ENCODE results near the gene ZNF74. TPM values are rescaled to one million over a fixed set of nuclear protein-coding genes. Genes with fewer than 3 reads are reported as not detected.

The ZNF74 gene
- polyA plus RNA-seq, 1 donor from 2014 or later, result 75.6 TPM

- H3K36me3 ChIP-seq (ENCODE audit: insufficient read depth, low read length), result no peaks in the 10 kb centered on the region
- H2AFZ ChIP-seq (ENCODE audit: low read depth, low read length), result no peak overlapping the region
- H3K79me2 ChIP-seq (replicated peaks; ENCODE audit: insufficient read depth, low read length), result no peaks in the 10 kb centered on the region
- no peak overlapping the region for H3K27ac ChIP-seq (ENCODE audit: low read length)
- no peak overlapping the region for H3K4me2 ChIP-seq (ENCODE audit: low read length)
- no peaks in the 10 kb centered on the region for H3K9me2 ChIP-seq (ENCODE audit: insufficient read depth, low read length)
- TF ChIP-seq REST (IDR thresholded peaks at IDR 0.05; ENCODE audit: borderline replicate concordance) (no peak), MXI1 (conservative IDR thresholded peaks at IDR 0.05; ENCODE audit: poor library complexity, severe bottlenecking) (no peak), RAD21 (conservative IDR thresholded peaks at IDR 0.05) (no peak), SMC3 (conservative IDR thresholded peaks at IDR 0.05; ENCODE audit: poor library complexity) (no peak), TAF1 (IDR thresholded peaks at IDR 0.05; ENCODE audit: low read depth) (no peak), EZH2 (IDR thresholded peaks at IDR 0.05; ENCODE audit: borderline replicate concordance, insufficient read depth, low read length, poor library complexity, severe bottlenecking) (no peak)
- peaks cover 30% of the 10 kb centered on the region for H3K27me3 ChIP-seq (ENCODE audit: insufficient read depth, low read depth, low read length)
- no peaks in the 10 kb centered on the region for H3F3A ChIP-seq (ENCODE audit: insufficient read depth, low read length, poor library complexity, severe bottlenecking)
- no peak overlapping the region for H3K4me3 ChIP-seq (ENCODE audit: low read length)
- peaks cover 5% of the 10 kb centered on the region for H4K20me1 ChIP-seq (ENCODE audit: insufficient read depth)
- H3K9me3 ChIP-seq (ENCODE audit: low read length), result no peaks in the 10 kb centered on the region
- no peak overlapping the region for H3K9ac ChIP-seq (ENCODE audit: low read length)
These were observed 47.0 kb downstream of the ZNF74 start for GRCh38 chr22:20440637-20441591.

DNA sequence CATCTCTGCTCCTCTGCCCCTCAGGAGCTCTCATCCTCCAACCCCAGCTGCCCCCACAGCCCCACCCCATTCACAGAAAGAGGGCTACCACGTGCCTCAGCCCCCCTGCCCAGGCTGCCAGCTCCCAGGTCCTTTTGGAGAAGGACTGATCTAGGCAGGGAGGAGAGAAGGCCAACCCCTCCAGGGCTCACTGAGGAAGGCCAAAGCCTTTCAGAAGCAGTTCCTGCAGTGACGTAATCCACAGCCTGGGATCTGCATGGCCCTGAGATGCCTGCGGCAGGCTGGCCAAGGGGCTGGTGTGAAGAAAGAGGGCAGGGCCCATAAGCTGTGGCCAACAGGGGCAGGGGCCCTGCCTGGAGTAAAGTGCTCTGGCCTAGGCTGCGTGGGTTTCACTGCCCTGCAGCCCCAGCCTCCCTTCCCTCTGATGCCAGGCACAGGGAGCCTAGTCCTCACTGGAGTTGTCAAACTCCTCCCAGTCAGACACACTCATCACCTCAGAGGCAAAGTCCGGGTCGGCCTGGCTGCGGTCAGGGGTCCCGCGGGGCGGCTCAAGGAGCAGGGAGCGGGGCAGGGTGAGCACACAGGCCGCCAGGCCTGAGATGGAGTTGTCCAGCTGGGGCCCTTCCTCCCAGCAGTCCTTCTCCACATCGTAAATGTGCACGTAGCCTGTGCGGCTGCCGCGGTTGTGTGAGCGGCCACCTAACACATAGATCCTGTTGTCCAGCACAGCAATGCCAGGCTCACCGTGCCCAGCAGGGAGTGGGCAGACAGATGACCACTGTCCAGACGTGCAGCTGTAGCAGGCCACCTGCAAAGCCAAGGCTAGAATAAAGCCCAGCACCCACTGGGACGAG lies 47.9 kb downstream of the ZNF74 start:
- no peaks in the 10 kb centered on the region for H3K79me2 ChIP-seq (replicated peaks; ENCODE audit: insufficient read depth, low read length)
- no peaks in the 10 kb centered on the region for H3K9me2 ChIP-seq (ENCODE audit: insufficient read depth, low read length)
- H3K27me3 ChIP-seq (ENCODE audit: insufficient read depth, low read depth, low read length), result peaks cover 22% of the 10 kb centered on the region
- H3K4me3 ChIP-seq (ENCODE audit: low read length), result no peak overlapping the region
- H3K4me2 ChIP-seq (ENCODE audit: low read length), result no peak overlapping the region
- no peak for TF ChIP-seq REST (IDR thresholded peaks at IDR 0.05; ENCODE audit: borderline replicate concordance)
- no peak for TF ChIP-seq POLR2AphosphoS5 (IDR thresholded peaks at IDR 0.05)
- no peak for TF ChIP-seq SMC3 (conservative IDR thresholded peaks at IDR 0.05; ENCODE audit: poor library complexity)
- no peak for TF ChIP-seq EZH2 (IDR thresholded peaks at IDR 0.05; ENCODE audit: borderline replicate concordance, insufficient read depth, low read length, poor library complexity, severe bottlenecking)
- TF ChIP-seq MXI1 (conservative IDR thresholded peaks at IDR 0.05; ENCODE audit: poor library complexity, severe bottlenecking), result no peak
- no peak for TF ChIP-seq EP300 (conservative IDR thresholded peaks at IDR 0.05; ENCODE audit: poor library complexity, severe bottlenecking)
- TF ChIP-seq TAF1 (IDR thresholded peaks at IDR 0.05; ENCODE audit: low read depth), result no peak
- TF ChIP-seq CTCF (IDR thresholded peaks at IDR 0.05; ENCODE audit: poor library complexity, severe bottlenecking), result no peak
- no peak for TF ChIP-seq RAD21 (conservative IDR thresholded peaks at IDR 0.05)
- H4K20me1 ChIP-seq (ENCODE audit: insufficient read depth), result peaks cover 5% of the 10 kb centered on the region
- no peaks in the 10 kb centered on the region for H3K36me3 ChIP-seq (ENCODE audit: insufficient read depth, low read length)
- H3F3A ChIP-seq (ENCODE audit: insufficient read depth, low read length, poor library complexity, severe bottlenecking), result no peaks in the 10 kb centered on the region
- no peak overlapping the region for H3K27ac ChIP-seq (ENCODE audit: low read length)
- H3K9me3 ChIP-seq (ENCODE audit: low read length), result no peaks in the 10 kb centered on the region
- no peak overlapping the region for H2AFZ ChIP-seq (ENCODE audit: low read depth, low read length)
- H3K9ac ChIP-seq (ENCODE audit: low read length), result no peak overlapping the region

Data from neural cell (in vitro differentiated cells).